HFFc6 (cell line): ENCODE measurements around the gene KDM8. TPM values are rescaled to one million over a fixed set of nuclear protein-coding genes. Genes with fewer than 3 reads are reported as not detected.
A peak's percentile ranks its signal among the peaks of the same experiment; 100 is the strongest.

ENCODE experiments used
- DNase-seq: peaks from one replicate; pipeline ENCODE4 v3.0.0-alpha.2; 2018
- H3K27ac Mint-ChIP-seq: 2 replicates; pipeline ENCODE4 v1.8.0; 2020; ENCODE audit warnings: mild to moderate bottlenecking, mixed read lengths
- H3K27me3 Mint-ChIP-seq: 2 replicates; pipeline ENCODE4 v1.8.0; 2021; ENCODE audit warnings: mild to moderate bottlenecking, moderate library complexity, mixed read lengths; ENCODE audit not compliant: insufficient read depth
- H3K36me3 Mint-ChIP-seq: 2 replicates; pipeline ENCODE4 v1.8.0; 2021; ENCODE audit warnings: low read depth, mixed read lengths
- H3K4me1 Mint-ChIP-seq: 2 replicates; pipeline ENCODE4 v1.8.0; 2020; ENCODE audit warnings: low read depth, mixed read lengths
- H3K4me3 Mint-ChIP-seq: 2 replicates; pipeline ENCODE4 v1.8.0; 2020; ENCODE audit warnings: mild to moderate bottlenecking, moderate library complexity, mixed read lengths
- H3K9me3 Mint-ChIP-seq: 2 replicates; pipeline ENCODE4 v1.8.0; 2020; ENCODE audit warnings: mild to moderate bottlenecking, mixed read lengths
- CTCF ChIP-seq: fragments of 200-600 bp; sonication (generic); IDR thresholded peaks from 2 replicates; pipeline ENCODE4 v1.5.0; 2021; ENCODE audit warnings: antibody characterized with exemption, mild to moderate bottlenecking
- total RNA-seq, 6 experiments: library from RNA; stranded (reverse); fragmentation: NEBNext Ultra II Directional; extraction: Animal tissue kit (Norgen Biotek cat#: 25700); gene quantifications; 2 replicates in 1 of 6; 3 replicates in 5 of 6; pipeline ENCODE4 v1.2.3, GENCODE V29; 2021

The KDM8 gene
- total RNA-seq, 6 experiments from 2014 or later: 4.1 to 5.8 (median 4.9) TPM

GRCh38 chr16:27268376-27269299, 65.3 kb downstream of the KDM8 start, which contains the start of gene NSMCE1:
TSS of gene NSMCE1 (minus strand) at chr16:27268772. CDS start at chr16:27257570, 11,202 bp downstream.
- Mint-ChIP-seq H3K4me1 (peaks cover 45% of the 10 kb centered on the region), H3K4me3 (peak within 1 kb of the TSS; percentile 93), H3K27ac (peak within 1 kb of the TSS; percentile 95), H3K27me3 (no peaks in the 10 kb centered on the region), H3K36me3 (peaks cover 11% of the 10 kb centered on the region), H3K9me3 (no peaks in the 10 kb centered on the region; the same call in 1 of the 2 replicates)
- DNase-seq: peak; percentile 93
- peak; percentile 47 for TF ChIP-seq CTCF

- Mint-ChIP-seq H3K9me3 (no peaks in the 10 kb centered on the region; the same call in 1 of the 2 replicates), H3K36me3 (peaks cover 11% of the 10 kb centered on the region), H3K4me3 (peak overlapping the region; percentile 93), H3K27ac (peak overlapping the region; percentile 95; the same call in 1 of the 2 replicates), H3K4me1 (peaks cover 44% of the 10 kb centered on the region), H3K27me3 (no peaks in the 10 kb centered on the region)
- no peak for TF ChIP-seq CTCF
- DNase-seq: no peak
These were observed 66.2 kb downstream of the KDM8 start for GRCh38 chr16:27269300-27270150.

- no peaks in the 10 kb centered on the region; the same call in 1 of the 2 replicates for H3K9me3 Mint-ChIP-seq
- no peak overlapping the region for H3K4me3 Mint-ChIP-seq
- H3K36me3 Mint-ChIP-seq: peaks cover 11% of the 10 kb centered on the region
- peaks cover 36% of the 10 kb centered on the region for H3K4me1 Mint-ChIP-seq
- no peak for TF ChIP-seq CTCF
- H3K27ac Mint-ChIP-seq: no peak overlapping the region
- no peaks in the 10 kb centered on the region for H3K27me3 Mint-ChIP-seq
- no peak for DNase-seq
These were observed 67.0 kb downstream of the KDM8 start for GRCh38 chr16:27270349-27270748.

Other genes with a start within 250 kb of the KDM8 start
- gene C16orf82, start 136.6 kb upstream of the KDM8 start, total RNA-seq: not detected
- gene NSMCE1, start 65.2 kb downstream of the KDM8 start, total RNA-seq: 10 to 100 TPM; 63.6 to 71.3 (median 66.5) TPM
- gene IL4R, start 110.4 kb downstream of the KDM8 start, total RNA-seq: 10 to 100 TPM; 20.0 to 27.0 (median 23.2) TPM
- gene IL21R, start 198.6 kb downstream of the KDM8 start, total RNA-seq: 1 to 10 TPM in 5 of 6 experiments, under 1 TPM in 1; 0.96 to 1.8 (median 1.2) TPM